Skeletal muscle satellite cell (primary cell): Measurements from ENCODE around the gene MAP4K3.

ENCODE experiments used
- H3K27me3 ChIP-seq: 2 replicates; pipeline ENCODE4 v1.7.0; 2013; ENCODE audit warnings: low read length; ENCODE audit not compliant: control insufficient read depth, insufficient read depth
- H3K36me3 ChIP-seq: 2 replicates; pipeline ENCODE4 v1.7.0; 2013; ENCODE audit warnings: mild to moderate bottlenecking, control low read depth, low read length; ENCODE audit not compliant: insufficient read depth
- H3K4me1 ChIP-seq: 2 replicates; pipeline ENCODE4 v1.7.0; 2013; ENCODE audit warnings: low read length; ENCODE audit not compliant: control insufficient read depth, insufficient read depth
- H3K4me2 ChIP-seq: 2 replicates; pipeline ENCODE4 v1.7.0; 2013; ENCODE audit warnings: mild to moderate bottlenecking, low read length
- H3K4me3 ChIP-seq: 2 replicates; pipeline ENCODE4 v1.7.0; 2013; ENCODE audit warnings: low read length
- H3K9ac ChIP-seq: 2 replicates; pipeline ENCODE4 v1.7.0; 2013; ENCODE audit warnings: mild to moderate bottlenecking, low read depth, low read length, moderate library complexity
- H3K9me3 ChIP-seq: replicated peaks from 2 replicates; pipeline ENCODE4 v1.7.0; 2013; ENCODE audit warnings: mild to moderate bottlenecking, control low read depth, low read length

The MAP4K3 gene

DNA sequence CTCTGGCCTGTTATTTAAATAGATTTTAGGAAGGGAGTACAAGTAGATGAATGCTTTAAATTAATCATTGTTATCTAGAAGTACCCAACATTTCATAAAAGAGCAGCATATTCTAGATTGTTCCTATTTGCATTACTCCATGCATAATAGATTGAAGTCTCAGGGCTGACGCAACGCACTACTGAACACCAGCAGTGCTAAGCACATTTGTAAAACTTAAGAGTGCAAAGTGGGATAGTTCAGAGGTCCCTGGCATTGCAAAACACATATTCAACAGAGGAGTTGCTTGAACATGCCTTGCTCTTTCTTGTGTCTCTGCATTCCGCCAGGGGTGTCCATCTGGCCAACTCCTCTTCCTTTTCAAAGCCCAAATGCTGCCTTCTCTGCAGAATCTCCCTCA is 215.6 kb downstream of the MAP4K3 start:
- no peak overlapping the region for H3K4me3 ChIP-seq
- H3K9me3 ChIP-seq = no peaks in the 10 kb centered on the region
- H3K9ac ChIP-seq = no peak overlapping the region
- no peaks in the 10 kb centered on the region for H3K36me3 ChIP-seq
- H3K27me3 ChIP-seq = no peaks in the 10 kb centered on the region
- no peak overlapping the region for H3K4me2 ChIP-seq
- no peaks in the 10 kb centered on the region for H3K4me1 ChIP-seq

DNA sequence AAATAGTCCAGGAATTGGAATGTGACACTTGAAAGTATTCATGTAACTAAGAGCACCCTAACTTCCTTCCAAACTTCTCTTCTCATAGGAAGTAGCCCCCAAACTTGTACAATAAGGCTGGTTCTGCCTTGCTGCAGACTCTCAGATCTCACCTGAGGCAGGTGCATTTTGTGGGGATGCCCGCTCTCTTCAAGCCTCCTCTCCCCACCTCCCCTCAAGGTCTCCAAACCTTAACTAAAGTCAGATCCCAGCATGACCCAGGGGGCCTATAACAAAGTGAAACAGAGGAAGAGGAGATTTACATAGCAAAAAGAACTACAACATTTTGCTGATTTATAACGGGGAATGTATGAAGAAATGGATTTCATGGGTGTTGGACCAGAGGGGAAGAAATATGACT is 216.9 kb downstream of the MAP4K3 start:
- no peaks in the 10 kb centered on the region for H3K27me3 ChIP-seq
- H3K4me2 ChIP-seq = no peak overlapping the region
- H3K36me3 ChIP-seq = no peaks in the 10 kb centered on the region
- no peaks in the 10 kb centered on the region for H3K4me1 ChIP-seq
- H3K9me3 ChIP-seq = no peaks in the 10 kb centered on the region
- H3K4me3 ChIP-seq = no peak overlapping the region
- H3K9ac ChIP-seq = no peak overlapping the region

DNA sequence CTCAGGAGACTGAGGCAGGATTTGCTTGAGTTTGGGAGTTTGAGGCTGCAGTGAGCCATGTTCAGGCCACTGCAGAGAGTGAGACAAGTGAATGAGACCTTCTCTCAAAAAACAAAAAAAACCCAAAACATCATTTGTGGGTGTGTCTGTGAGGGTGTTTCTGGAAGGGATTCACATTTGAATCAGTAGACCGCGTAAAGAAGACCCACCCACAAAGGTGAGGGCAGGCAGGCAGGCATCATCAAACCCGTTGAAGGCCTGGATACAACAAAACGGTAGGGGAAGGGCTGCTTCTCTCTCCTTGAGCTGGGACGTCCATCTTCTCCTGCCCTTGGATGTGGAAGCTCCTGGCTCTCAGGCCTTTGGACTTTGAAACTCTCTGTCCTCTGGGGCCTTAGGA is 218.7 kb downstream of the MAP4K3 start:
- no peaks in the 10 kb centered on the region for H3K27me3 ChIP-seq
- no peak overlapping the region for H3K4me2 ChIP-seq
- H3K9me3 ChIP-seq = no peaks in the 10 kb centered on the region
- no peak overlapping the region for H3K9ac ChIP-seq
- H3K4me1 ChIP-seq = no peaks in the 10 kb centered on the region
- no peaks in the 10 kb centered on the region for H3K36me3 ChIP-seq
- no peak overlapping the region for H3K4me3 ChIP-seq

DNA sequence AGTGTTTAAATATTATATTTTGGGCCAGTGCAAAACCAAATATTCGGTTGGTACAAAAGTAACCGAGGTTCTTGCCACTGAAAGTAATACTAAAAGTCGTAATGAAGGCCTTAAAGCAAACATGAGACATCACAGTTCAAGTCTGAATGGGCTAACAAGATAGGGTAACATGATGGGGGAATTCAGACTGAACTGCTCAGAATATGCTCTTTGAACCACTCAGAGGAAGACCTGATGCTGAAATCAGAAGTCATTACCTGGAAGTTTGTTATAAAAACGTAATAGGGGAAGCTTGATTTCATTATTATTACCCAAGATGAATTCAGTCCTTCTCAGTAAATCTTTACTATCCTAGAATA is 219.9 kb downstream of the MAP4K3 start:
- Histone ChIP-seq H3K9me3 (no peaks in the 10 kb centered on the region), H3K36me3 (no peaks in the 10 kb centered on the region), H3K27me3 (no peaks in the 10 kb centered on the region), H3K4me1 (no peaks in the 10 kb centered on the region), H3K9ac (no peak overlapping the region), H3K4me3 (no peak overlapping the region), H3K4me2 (no peak overlapping the region)

- Histone ChIP-seq H3K4me2 (no peak overlapping the region), H3K36me3 (no peaks in the 10 kb centered on the region), H3K9me3 (no peaks in the 10 kb centered on the region), H3K4me3 (no peak overlapping the region), H3K27me3 (no peaks in the 10 kb centered on the region), H3K9ac (no peak overlapping the region), H3K4me1 (no peaks in the 10 kb centered on the region)
Observed at GRCh38 chr2:39216346-39217191, 220.5 kb downstream of the MAP4K3 start.

GRCh38 chr2:39215545-39215944 is 221.5 kb downstream of the MAP4K3 start:
- Histone ChIP-seq H3K4me3 (no peak overlapping the region), H3K9ac (no peak overlapping the region), H3K27me3 (no peaks in the 10 kb centered on the region), H3K36me3 (no peaks in the 10 kb centered on the region), H3K4me2 (no peak overlapping the region), H3K9me3 (no peaks in the 10 kb centered on the region), H3K4me1 (no peaks in the 10 kb centered on the region)

DNA sequence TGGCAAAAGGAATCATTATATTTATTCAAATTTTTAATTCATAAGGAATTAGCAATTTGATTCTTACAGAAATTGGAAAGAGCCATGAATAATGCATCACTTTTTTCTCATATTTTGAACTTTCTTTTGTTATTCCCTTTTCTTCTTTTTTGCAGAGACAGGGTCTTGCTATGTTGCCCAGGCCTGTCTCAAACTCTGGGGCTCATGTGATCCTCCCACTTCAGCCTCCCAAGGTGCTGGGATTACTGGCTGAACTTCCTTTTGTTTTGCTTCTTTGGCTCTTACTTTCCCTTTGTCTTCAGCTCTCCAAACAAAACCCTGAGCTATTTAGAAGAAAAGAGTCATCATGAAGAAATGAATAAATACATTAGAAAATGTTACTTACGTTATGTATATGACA is 224.1 kb downstream of the MAP4K3 start:
- no peaks in the 10 kb centered on the region for H3K36me3 ChIP-seq
- H3K4me2 ChIP-seq = no peak overlapping the region
- H3K9me3 ChIP-seq = no peaks in the 10 kb centered on the region
- no peaks in the 10 kb centered on the region for H3K4me1 ChIP-seq
- H3K27me3 ChIP-seq = no peaks in the 10 kb centered on the region
- H3K4me3 ChIP-seq = no peak overlapping the region
- no peak overlapping the region for H3K9ac ChIP-seq

- no peaks in the 10 kb centered on the region for H3K27me3 ChIP-seq
- H3K9ac ChIP-seq = no peak overlapping the region
- H3K36me3 ChIP-seq = no peaks in the 10 kb centered on the region
- H3K9me3 ChIP-seq = no peaks in the 10 kb centered on the region
- no peak overlapping the region for H3K4me3 ChIP-seq
- H3K4me1 ChIP-seq = no peaks in the 10 kb centered on the region
- H3K4me2 ChIP-seq = no peak overlapping the region
Observed at GRCh38 chr2:39210846-39211245, 226.2 kb downstream of the MAP4K3 start.

- no peaks in the 10 kb centered on the region for H3K4me1 ChIP-seq
- H3K36me3 ChIP-seq = no peaks in the 10 kb centered on the region
- no peak overlapping the region for H3K9ac ChIP-seq
- H3K9me3 ChIP-seq = no peaks in the 10 kb centered on the region
- no peaks in the 10 kb centered on the region for H3K27me3 ChIP-seq
- no peak overlapping the region for H3K4me2 ChIP-seq
- H3K4me3 ChIP-seq = no peak overlapping the region
Observed at GRCh38 chr2:39203382-39203781, 233.7 kb downstream of the MAP4K3 start.

DNA sequence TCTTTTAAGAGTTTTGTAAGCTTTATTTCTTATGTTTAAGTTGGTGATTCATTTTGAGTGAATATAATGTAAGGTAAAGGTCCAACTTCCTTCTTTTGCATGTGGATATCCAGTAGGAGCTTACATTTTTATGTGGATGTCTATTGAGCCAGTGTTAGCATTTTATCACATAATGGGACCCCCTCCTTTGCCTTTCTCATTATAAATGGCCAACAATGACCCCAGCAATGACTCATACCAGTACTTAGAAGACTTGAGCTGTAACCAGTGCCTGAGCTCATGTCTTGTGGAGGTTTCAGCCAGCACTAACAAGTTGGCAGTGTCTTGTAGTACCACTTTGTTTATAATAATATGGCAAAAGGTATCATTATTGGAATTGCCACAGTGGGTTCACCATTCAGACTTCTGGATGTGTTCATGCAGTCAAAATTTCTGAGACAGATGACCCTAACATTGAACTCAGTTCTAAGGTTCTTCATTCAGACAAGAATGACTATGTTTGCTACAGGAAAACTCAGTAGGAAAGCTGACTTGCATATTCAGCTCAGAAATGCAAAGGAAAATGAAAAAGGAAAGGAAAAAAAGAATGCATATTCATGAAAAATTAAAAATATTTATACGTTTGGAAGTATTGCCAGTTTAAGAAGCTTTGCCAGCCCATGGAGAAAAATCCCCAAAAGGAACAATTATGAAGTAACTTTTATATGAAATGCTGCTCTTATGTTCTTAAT is 234.3 kb downstream of the MAP4K3 start:
- Histone ChIP-seq H3K4me3 (no peak overlapping the region), H3K4me1 (no peaks in the 10 kb centered on the region), H3K36me3 (no peaks in the 10 kb centered on the region), H3K4me2 (no peak overlapping the region), H3K27me3 (no peaks in the 10 kb centered on the region), H3K9ac (no peak overlapping the region), H3K9me3 (no peaks in the 10 kb centered on the region)
